GM10847 (cell line): ENCODE results near the gene NRG3.

ENCODE experiments used
- POLR2A ChIP-seq: IDR thresholded peaks from 2 replicates; pipeline ENCODE4 v1.6.1; 2011; ENCODE audit not compliant: insufficient read length; ENCODE audit errors: extremely low read depth

Gene NRG3

DNA sequence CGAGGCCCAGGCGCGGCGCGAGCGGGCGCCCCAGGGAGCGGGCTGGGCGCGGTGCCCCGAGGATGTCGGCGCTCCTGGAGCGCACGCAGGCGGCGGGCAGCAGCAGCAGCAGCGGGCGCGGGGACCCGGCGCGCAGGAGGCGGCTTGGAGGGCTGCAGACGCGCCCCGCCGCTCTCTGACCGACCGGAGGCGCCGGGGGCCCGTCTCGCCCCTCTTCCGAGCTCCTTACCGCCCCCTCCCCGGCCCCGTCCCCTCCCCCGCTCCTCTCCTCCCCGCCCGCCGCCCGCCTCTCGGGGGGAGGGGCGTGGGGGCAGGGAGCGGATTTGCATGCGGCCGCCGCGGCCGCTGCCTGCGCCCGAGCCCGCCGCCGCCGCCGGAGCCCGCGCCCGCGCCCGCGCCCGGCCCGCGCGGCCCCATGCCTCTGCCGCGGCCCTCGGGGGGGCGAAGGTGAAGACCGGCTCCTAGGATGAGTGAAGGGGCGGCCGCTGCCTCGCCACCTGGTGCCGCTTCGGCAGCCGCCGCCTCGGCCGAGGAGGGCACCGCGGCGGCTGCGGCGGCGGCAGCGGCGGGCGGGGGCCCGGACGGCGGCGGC, at the start of gene NRG3:
NRG3 (plus strand) TSS at position 320 of the 592 bp plus-strand sequence.
- TF ChIP-seq POLR2A = no peak

GRCh38 chr10:81828251-81828650, 46.7 kb upstream of the NRG3 start:
- no peak for TF ChIP-seq POLR2A

DNA sequence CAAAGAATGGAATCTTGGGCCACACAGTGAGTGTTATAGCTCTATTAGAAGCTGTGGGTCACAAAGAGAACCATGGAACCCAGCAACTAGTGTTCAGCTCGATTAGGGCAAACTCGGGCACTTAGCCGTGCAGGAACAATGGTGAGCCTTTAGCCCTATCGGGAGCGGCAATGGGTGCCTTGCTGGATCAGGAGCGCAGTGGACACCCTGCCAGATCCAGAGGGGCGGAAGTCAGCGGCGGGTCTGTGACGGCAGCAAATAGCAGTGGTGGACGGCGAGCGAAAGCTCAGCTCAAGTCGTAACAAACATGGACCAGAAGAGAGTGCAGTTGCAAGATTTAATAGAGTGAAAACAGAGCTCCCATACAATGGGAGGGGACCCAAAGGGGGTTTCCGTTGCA, 43.9 kb upstream of the NRG3 start:
- TF ChIP-seq POLR2A = no peak

GRCh38 chr10:81838950-81839349, 36.0 kb upstream of the NRG3 start:
- TF ChIP-seq POLR2A = no peak

DNA sequence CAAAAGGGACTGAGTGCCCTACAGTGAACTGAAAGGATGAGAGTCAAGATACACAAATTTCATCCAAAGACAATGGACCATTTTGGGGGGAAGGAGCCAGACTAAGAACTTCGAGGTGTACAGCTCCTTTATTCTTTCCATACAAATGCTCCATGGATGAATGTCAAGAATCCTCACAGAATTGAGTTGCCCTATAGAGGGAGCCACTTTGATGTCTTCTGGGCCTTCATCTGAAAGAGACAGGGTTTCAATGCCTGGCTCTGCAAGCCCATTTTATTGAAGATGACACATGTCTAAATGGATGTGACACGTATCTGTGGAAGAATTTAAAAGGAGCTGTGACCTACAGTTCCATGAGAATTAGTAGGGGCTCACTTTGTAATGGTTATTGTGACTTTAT, 32.0 kb upstream of the NRG3 start:
- TF ChIP-seq POLR2A = no peak

DNA sequence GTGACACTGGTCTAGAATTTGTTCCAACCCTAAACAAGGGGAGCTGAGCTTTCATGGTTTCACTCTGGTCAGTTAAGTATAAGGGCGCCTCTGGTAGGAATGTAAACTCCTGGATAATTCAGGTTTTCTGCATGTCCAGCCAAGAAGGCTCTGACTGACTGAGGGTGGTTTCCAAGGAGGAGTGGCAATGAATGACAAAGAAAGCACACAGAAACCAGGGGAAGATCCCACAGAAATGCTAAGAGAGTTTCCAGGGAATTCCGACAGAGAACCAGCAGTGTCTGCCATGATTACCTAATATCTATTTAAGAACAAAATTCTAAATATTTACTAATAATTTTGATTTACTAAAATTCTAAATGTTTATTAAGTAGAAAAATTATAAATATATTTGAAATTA, 27.3 kb upstream of the NRG3 start:
- TF ChIP-seq POLR2A = no peak

DNA sequence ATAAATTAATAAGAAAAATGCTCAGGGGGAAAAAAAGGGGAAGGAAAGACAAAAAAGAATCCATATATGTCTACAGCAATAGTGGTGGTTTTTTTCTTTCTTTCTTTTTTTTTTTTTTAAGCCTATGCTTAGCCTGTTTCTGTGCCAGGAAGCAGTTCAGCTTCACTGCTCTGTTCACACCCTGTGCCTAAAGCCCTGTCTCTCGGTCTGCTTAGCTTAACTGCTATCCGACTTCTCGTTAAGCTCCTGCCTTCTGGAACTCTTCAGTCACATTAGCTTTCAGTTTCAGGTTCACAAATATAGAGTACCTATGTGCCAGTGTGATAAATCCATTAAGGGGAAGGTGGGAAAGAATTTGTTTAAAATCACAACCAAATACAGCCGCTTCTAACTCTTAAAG, 26.5 kb upstream of the NRG3 start:
- no peak for TF ChIP-seq POLR2A

DNA sequence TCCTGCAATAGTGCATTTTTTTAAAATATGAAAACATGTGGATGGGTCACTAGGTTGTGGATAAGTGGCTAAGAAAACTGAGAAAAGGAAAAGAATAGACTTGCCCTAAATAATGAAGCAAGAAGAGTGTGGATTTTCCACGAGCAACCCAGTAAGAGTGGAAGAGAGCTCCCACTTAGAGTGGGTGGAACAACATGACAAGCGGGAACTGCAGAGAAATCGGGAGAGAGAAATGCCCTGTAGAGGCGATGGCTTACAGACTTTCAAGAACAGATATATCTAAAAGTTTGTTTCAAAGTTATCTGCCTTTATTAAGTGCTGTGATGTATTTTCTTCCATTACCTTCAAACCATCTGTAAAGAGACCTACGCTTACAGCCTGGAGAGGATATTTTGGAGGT, 26.1 kb upstream of the NRG3 start:
- no peak for TF ChIP-seq POLR2A

DNA sequence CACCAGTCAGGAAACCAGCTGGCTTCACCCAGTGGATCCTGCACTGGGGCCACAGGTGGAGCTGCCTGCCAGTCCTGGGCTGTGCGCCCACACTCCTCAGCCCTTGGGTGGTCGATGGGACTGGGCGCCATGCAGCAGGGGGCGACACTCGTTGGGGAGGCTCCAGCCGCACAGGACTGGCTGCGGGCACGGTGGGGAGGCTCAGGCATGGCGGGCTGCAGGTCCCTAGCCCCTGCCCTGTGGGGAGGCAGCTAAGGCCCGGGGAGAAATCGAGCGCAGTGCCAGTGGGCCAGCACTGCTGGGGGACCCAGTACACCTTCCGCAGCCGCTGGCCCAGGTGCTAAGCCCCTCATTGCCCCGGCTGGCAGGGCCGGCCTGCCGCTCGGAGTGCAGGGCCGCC, 12.4 kb upstream of the NRG3 start:
- no peak for TF ChIP-seq POLR2A

GRCh38 chr10:81863771-81864170, 11.2 kb upstream of the NRG3 start:
- no peak for TF ChIP-seq POLR2A

DNA sequence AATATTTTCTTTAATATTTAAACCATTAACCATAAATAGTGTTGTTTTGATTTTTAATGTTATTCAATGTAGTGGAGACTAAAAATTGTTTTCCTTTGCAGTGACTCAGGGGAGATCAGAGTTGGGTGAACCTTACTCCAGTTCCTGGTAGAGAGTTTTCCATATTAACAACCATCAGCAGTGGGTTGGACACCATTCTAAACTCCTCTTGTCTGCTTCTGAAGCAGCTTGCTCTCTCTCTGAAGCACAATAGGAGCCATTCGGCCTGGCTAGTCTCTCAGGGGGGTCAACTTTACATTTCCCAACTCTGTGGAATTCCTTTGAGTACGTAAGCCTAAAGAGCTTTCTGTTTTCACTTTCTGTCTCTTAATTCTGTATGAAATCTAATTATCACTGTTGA, 9.4 kb upstream of the NRG3 start:
- no peak for TF ChIP-seq POLR2A

- no peak for TF ChIP-seq POLR2A
These were observed 8.2 kb upstream of the NRG3 start for GRCh38 chr10:81866753-81867152.

- no peak for TF ChIP-seq POLR2A
These were observed 4.5 kb upstream of the NRG3 start for GRCh38 chr10:81870472-81870871.

GRCh38 chr10:81871558-81871957, 3.4 kb upstream of the NRG3 start:
- TF ChIP-seq POLR2A = no peak

DNA sequence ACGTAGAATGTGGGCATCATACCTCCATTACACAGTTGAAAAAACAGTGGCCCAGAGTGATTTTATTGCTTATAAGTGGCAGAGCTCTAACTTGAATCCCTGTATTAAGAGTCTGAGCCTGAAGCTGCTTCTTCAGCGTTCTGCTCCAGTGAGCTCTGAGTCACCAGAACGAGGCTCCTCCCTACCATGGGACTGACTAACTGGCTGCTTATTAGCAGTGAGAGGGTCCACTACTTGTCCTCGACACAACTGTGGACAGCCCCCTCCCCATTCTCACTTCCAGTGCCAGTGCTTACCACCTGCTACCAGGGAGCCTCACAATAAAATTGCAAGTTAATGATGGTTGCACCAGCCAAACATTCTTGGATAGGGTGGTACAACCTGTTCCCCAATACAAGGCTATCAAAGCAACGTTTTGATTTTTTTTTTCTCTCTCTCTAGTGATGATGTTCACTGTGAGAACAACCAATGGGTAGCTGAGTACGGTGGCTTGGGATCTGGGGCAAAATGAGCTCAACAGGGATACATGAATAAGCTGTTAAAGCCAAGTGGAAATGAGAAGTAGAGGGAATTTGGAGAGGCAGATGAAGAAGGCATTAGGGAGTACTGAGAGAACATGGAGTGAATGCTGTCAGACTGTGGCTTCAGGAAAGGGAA, 2.7 kb upstream of the NRG3 start:
- no peak for TF ChIP-seq POLR2A

- no peak for TF ChIP-seq POLR2A
These were observed 1.6 kb upstream of the NRG3 start for GRCh38 chr10:81873231-81873931.
